Measurements from ENCODE around the gene ADAMTS14.

DNA sequence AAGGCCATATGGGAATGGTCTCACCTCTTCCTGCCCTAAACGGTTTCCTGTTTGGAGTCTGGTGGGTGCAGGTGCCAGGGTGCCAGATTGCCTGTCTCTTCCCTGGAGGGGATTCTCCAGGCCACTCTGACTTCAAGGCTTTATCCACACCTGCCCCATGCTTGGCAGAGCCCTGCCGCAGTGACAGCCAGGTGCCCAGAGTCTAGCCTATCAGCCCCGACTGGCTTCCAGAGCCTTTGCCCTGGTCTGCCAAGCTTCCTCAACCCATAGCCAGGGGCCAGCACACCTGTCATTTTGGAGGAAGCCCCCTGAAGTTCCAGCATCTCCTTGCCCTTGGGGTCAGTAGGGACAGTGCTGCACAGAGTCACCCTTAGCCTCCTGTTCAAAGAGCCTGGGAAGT lies 91.3 kb downstream of the ADAMTS14 start:
- TF ChIP-seq CTCF (IDR thresholded peaks at IDR 0.05; ENCODE audit: low read length): no peak
- no peak for TF ChIP-seq EZH2 (optimal IDR thresholded peaks at IDR 0.05; ENCODE audit: low read depth, low read length)
